CD14-positive monocyte (primary cell): ENCODE data around the gene LTBP2. TPM values are rescaled to one million over a fixed set of nuclear protein-coding genes. Genes with fewer than 3 reads are reported as not detected.
A peak's percentile ranks its signal among the peaks of the same experiment; 100 is the strongest.

ENCODE experiments used
- DNase-seq, 3 donors: peaks; one replicate each; pipeline ENCODE4 v3.0.0-alpha.2; 2011 to 2022
- H2AFZ ChIP-seq: 2 replicates; pipeline ENCODE4 v1.6.0; 2012; ENCODE audit warnings: mild to moderate bottlenecking, low read depth, low read length, inconsistent platforms; ENCODE audit not compliant: insufficient read depth, poor library complexity, severe bottlenecking
- H3K27ac ChIP-seq, 2 donors: 1 replicate in 1 of 2; 2 replicates in 1 of 2; pipeline ENCODE4 v1.5.1; 2012 to 2013; ENCODE audit warnings: low read length in 2 of 2, control low read depth in 1 of 2, inconsistent platforms in 1 of 2, low read depth in 1 of 2, mild to moderate bottlenecking in 1 of 2
- H3K27me3 ChIP-seq, 2 donors: one replicate each; pipeline versions ENCODE4 v1.6.0 to v1.6.1; 2011 to 2013; ENCODE audit warnings: low read length in 2 of 2; ENCODE audit not compliant: control insufficient read depth in 2 of 2, insufficient read depth in 2 of 2
- H3K36me3 ChIP-seq, 2 donors: replicated peaks in 1 of 2; 1 replicate in 1 of 2; 2 replicates in 1 of 2; pipeline versions ENCODE4 v1.5.1 to v1.6.1; 2012 to 2013; ENCODE audit warnings: low read length in 2 of 2, control low read depth in 1 of 2, inconsistent platforms in 1 of 2, mild to moderate bottlenecking in 1 of 2; ENCODE audit not compliant: insufficient read depth in 2 of 2, control insufficient read depth in 1 of 2
- H3K4me1 ChIP-seq, 2 donors: 1 replicate in 1 of 2; 2 replicates in 1 of 2; pipeline versions ENCODE4 v1.5.1 to v1.6.1; 2012 to 2013; ENCODE audit warnings: low read length in 2 of 2, control low read depth in 1 of 2, inconsistent platforms in 1 of 2, mild to moderate bottlenecking in 1 of 2, moderate library complexity in 1 of 2; ENCODE audit not compliant: insufficient read depth in 2 of 2, control insufficient read depth in 1 of 2
- H3K4me2 ChIP-seq: replicated peaks from 2 replicates; pipeline ENCODE3; 2012; ENCODE audit warnings: low read length, moderate library complexity, mild to moderate bottlenecking; ENCODE audit not compliant: poor library complexity, severe bottlenecking; ENCODE audit errors: extremely low read depth
- H3K4me3 ChIP-seq, 3 experiments: fragments of 200-600 bp in 1 of 3; sonication (generic) in 1 of 3; replicated peaks in 1 of 3; 1 replicate in 2 of 3; 2 replicates in 1 of 3; pipeline ENCODE4 v1.5.1; 2011 to 2013; ENCODE audit warnings: low read length in 3 of 3, mild to moderate bottlenecking in 3 of 3, control low read depth in 2 of 3, low read depth in 2 of 3, inconsistent platforms in 1 of 3, moderate library complexity in 1 of 3
- H3K79me2 ChIP-seq: 2 replicates; pipeline ENCODE4 v1.6.0; 2012; ENCODE audit warnings: mild to moderate bottlenecking, control low read depth, inconsistent platforms, low read length, moderate library complexity; ENCODE audit not compliant: insufficient read depth
- H3K9ac ChIP-seq: 2 replicates; pipeline ENCODE4 v1.6.0; 2017; ENCODE audit warnings: low read length, mild to moderate bottlenecking; ENCODE audit not compliant: insufficient read depth, poor library complexity, severe bottlenecking
- H3K9me3 ChIP-seq, 2 donors: replicated peaks in 1 of 2; 1 replicate in 1 of 2; 2 replicates in 1 of 2; pipeline versions ENCODE4 v1.5.1 to v1.6.1; 2012 to 2013; ENCODE audit warnings: low read length in 2 of 2, control low read depth in 1 of 2; ENCODE audit not compliant: control insufficient read depth in 1 of 2, insufficient read depth in 1 of 2
- H4K20me1 ChIP-seq: 2 replicates; pipeline ENCODE4 v1.6.0; 2012; ENCODE audit warnings: mild to moderate bottlenecking, low read length, control low read depth, moderate library complexity; ENCODE audit not compliant: insufficient read depth
- H3K27ac Mint-ChIP-seq, 7 donors: one replicate each; pipeline ENCODE4 v1.8.0; 2020; ENCODE audit warnings: mild to moderate bottlenecking in 7 of 7, mixed read lengths in 7 of 7, moderate library complexity in 6 of 7, inconsistent platforms in 2 of 7
- H3K27me3 Mint-ChIP-seq, 3 donors: one replicate each; pipeline ENCODE4 v1.8.0; 2021 to 2022; ENCODE audit warnings: low read depth in 3 of 3, mild to moderate bottlenecking in 3 of 3, mixed read lengths in 3 of 3, moderate library complexity in 3 of 3, inconsistent platforms in 1 of 3
- H3K36me3 Mint-ChIP-seq, 2 donors: one replicate each; pipeline ENCODE4 v1.8.0; 2020; ENCODE audit warnings: mixed read lengths in 2 of 2, inconsistent platforms in 1 of 2, mild to moderate bottlenecking in 1 of 2
- H3K4me1 Mint-ChIP-seq: one replicate; pipeline ENCODE4 v1.8.0; 2020; ENCODE audit warnings: mild to moderate bottlenecking, mixed read lengths
- H3K4me3 Mint-ChIP-seq, 2 donors: one replicate each; pipeline ENCODE4 v1.8.0; 2020; ENCODE audit warnings: mild to moderate bottlenecking in 2 of 2, mixed read lengths in 2 of 2, moderate library complexity in 1 of 2
- H3K9me3 Mint-ChIP-seq, 7 donors: one replicate each; pipeline ENCODE4 v1.8.0; 2020 to 2022; ENCODE audit warnings: mixed read lengths in 7 of 7, mild to moderate bottlenecking in 6 of 7, moderate library complexity in 6 of 7, inconsistent platforms in 2 of 7
- WGBS: methylation state at CpG from one replicate; pipeline ENCODE4 v1.1.5; 2013; ENCODE audit warnings: missing lambda C conversion rate; ENCODE audit not compliant: insufficient coverage; 5-methylcytosine and 5-hydroxymethylcytosine counted together
- intact Hi-C, 2 donors: fragments of 100-400 bp; cut with micrococcal nuclease; formaldehyde crosslinking; loops; one replicate each; pipeline versions ENCODE4 v1.15.0 to v1.15.1; 2023
- polyA plus RNA-seq, 3 donors: library from polyadenylated mRNA; depleted of rRNA in 1 of 3; unstranded in 2 of 3; stranded (reverse) in 1 of 3; fragments of 300-500 nt in 2 of 3; fragments of >200 nt in 1 of 3; fragmentation: Illumina TruSeq in 2 of 3; gene quantifications; 1 replicate in 2 of 3; 2 replicates in 1 of 3; pipeline ENCODE4 v1.2.3, GENCODE V29; 2012 to 2021
- TF ChIP-seq, protein P1 (sequence below): fragments of 200-600 bp; IDR thresholded peaks from one replicate; pipeline ENCODE4 v1.8.0; 2022; ENCODE audit warnings: antibody characterized with exemption, mild to moderate bottlenecking

The LTBP2 gene
- polyA plus RNA-seq, 3 donors: 0.04 to 0.24 (median 0.11) TPM

GRCh38 chr14:74572726-74573301 lies 39.2 kb downstream of the LTBP2 start:
- no peaks in the 10 kb centered on the region for H3K36me3 Mint-ChIP-seq
- H3K4me3 Mint-ChIP-seq: peak overlapping the region in 1 of 2 donors; percentile 85
- peaks cover 2 to 10% (median 5%) of the 10 kb centered on the region in 3 donors for H3K27me3 Mint-ChIP-seq
- H3K27ac Mint-ChIP-seq: peak overlapping the region; percentile 85 to 98 (median 93)
- H3K4me1 Mint-ChIP-seq: peaks cover 35% of the 10 kb centered on the region
- no peak overlapping the region for H3K9ac ChIP-seq
- H3K27me3 ChIP-seq: peaks cover 0 to 5% of the 10 kb centered on the region in 2 donors
- H3K9me3 ChIP-seq: no peaks in the 10 kb centered on the region
- peak overlapping the region in 1 of 2 donors; percentile 83 for H3K27ac ChIP-seq
- H3K4me1 ChIP-seq: peaks cover 29 to 46% of the 10 kb centered on the region in 2 donors
- H4K20me1 ChIP-seq: no peaks in the 10 kb centered on the region
- DNase-seq: no peak
- peak overlapping the region; percentile 72 for H3K4me2 ChIP-seq
- TF ChIP-seq, protein P1, sequence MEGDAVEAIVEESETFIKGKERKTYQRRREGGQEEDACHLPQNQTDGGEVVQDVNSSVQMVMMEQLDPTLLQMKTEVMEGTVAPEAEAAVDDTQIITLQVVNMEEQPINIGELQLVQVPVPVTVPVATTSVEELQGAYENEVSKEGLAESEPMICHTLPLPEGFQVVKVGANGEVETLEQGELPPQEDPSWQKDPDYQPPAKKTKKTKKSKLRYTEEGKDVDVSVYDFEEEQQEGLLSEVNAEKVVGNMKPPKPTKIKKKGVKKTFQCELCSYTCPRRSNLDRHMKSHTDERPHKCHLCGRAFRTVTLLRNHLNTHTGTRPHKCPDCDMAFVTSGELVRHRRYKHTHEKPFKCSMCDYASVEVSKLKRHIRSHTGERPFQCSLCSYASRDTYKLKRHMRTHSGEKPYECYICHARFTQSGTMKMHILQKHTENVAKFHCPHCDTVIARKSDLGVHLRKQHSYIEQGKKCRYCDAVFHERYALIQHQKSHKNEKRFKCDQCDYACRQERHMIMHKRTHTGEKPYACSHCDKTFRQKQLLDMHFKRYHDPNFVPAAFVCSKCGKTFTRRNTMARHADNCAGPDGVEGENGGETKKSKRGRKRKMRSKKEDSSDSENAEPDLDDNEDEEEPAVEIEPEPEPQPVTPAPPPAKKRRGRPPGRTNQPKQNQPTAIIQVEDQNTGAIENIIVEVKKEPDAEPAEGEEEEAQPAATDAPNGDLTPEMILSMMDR: no peak
- peak overlapping the region in 1 of 3 experiments; percentile 66 for H3K4me3 ChIP-seq
- 92% methylated on average over 15 of the region's 15 CpGs for WGBS
- H3K36me3 ChIP-seq: no peaks in the 10 kb centered on the region
- intact Hi-C loops: no loop called here
- no peaks in the 10 kb centered on the region for H3K9me3 Mint-ChIP-seq
- H3K79me2 ChIP-seq: no peaks in the 10 kb centered on the region
- peak overlapping the region; percentile 54 for H2AFZ ChIP-seq

GRCh38 chr14:74571901-74572725 lies 39.9 kb downstream of the LTBP2 start:
- peak overlapping the region; percentile 85 to 98 (median 93) for H3K27ac Mint-ChIP-seq
- intact Hi-C loops: no loop called here
- DNase-seq: peak; percentile 81 to 91 (median 90)
- peaks cover 2 to 10% (median 5%) of the 10 kb centered on the region in 3 donors for H3K27me3 Mint-ChIP-seq
- Histone ChIP-seq H3K4me2 (peak overlapping the region; percentile 72), H3K36me3 (no peaks in the 10 kb centered on the region), H3K27ac (peak overlapping the region; percentile 22 to 83), H3K4me3 (peak overlapping the region in 1 of 3 experiments; percentile 66), H3K27me3 (peaks cover 0 to 5% of the 10 kb centered on the region in 2 donors), H3K9me3 (no peaks in the 10 kb centered on the region), H4K20me1 (no peaks in the 10 kb centered on the region), H3K9ac (peak overlapping the region; percentile 50), H2AFZ (peak overlapping the region; percentile 54), H3K79me2 (no peaks in the 10 kb centered on the region), H3K4me1 (peaks cover 29 to 46% of the 10 kb centered on the region in 2 donors)
- WGBS: 13% methylated on average over 6 of the region's 8 CpGs
- TF ChIP-seq, protein P1: no peak
- no peaks in the 10 kb centered on the region for H3K36me3 Mint-ChIP-seq
- peaks cover 35% of the 10 kb centered on the region for H3K4me1 Mint-ChIP-seq
- H3K9me3 Mint-ChIP-seq: no peaks in the 10 kb centered on the region
- H3K4me3 Mint-ChIP-seq: peak overlapping the region; percentile 40 to 85
